GM19438 (cell line): ENCODE results near the gene RHBDD2.
"Not testable (repeated sequence)": the region's sequence is repeated elsewhere in the genome, so short reads cannot be mapped to it uniquely, and the experiment has no call there.

Source experiments
- ATAC-seq: cut with Tn5 transposase; IDR thresholded peaks from one replicate; pipeline ENCODE4 v1.9.1; 2021; ENCODE audit warnings: low read depth; ENCODE audit not compliant: unreplicated experiment

The RHBDD2 gene

DNA sequence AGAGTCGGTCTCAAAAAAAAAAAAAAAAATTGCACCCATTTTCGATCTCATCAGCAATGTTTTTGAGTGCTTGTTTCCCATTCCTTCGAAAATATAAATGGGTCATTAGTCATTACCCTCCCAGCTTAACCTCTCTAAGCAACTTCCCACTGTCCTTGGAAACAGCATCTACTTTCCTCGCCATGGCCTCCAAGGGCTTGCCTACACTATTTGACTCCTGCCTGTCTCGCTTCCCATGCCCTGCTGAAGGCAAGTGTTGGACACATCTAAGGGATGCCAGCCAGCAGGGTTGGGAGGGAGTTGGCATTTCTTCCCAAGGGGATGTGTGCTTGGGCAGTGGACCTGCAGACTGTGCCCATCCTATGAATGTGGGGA, 12.7 kb upstream of the RHBDD2 start:
- ATAC-seq: no peak

DNA sequence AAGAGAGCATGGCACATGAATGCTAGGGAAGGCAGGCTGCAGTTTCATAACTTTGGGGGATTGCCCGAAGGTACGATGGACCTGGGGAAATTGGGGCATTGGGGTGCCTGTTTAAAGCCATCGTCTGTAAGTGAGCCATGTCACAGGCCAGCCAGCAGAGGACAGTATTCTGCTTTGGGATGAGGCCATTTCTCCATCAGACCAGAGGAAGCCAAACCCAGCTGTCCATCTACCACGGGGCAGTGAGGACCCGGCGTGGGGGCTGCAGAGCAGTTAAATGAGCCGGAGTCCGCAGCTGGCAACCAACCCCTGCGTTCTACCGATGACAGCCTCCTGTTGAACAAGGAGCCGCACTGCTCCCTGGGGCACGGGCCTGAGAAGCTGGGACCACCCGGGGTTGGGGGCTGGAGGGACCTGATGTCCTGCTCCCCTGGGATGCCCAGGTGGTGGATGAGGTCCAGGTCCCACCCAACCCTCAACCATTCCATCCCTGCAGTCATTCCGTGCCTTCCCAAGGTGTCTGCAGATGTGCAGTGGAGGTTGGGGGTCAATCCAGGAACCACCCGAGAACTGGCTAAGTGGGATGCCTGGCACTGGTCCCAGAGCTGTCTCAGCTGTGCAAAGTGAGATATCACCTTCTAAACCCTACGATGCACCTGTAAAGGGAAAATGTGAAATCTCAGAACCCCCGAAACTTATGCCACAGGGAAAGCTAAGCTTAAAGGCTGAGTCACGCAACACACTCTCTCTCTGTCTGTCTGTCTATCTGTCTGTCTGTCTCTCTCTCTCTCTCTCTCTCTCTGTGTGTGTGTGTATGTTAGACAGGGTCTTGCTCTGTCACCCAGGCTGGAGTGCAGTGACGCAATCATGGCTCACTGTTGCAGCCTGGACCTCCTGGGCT, 12.1 kb upstream of the RHBDD2 start:
- ATAC-seq: no peak

GRCh38 chr7:75867390-75867717, 11.5 kb upstream of the RHBDD2 start:
- ATAC-seq: no peak

DNA sequence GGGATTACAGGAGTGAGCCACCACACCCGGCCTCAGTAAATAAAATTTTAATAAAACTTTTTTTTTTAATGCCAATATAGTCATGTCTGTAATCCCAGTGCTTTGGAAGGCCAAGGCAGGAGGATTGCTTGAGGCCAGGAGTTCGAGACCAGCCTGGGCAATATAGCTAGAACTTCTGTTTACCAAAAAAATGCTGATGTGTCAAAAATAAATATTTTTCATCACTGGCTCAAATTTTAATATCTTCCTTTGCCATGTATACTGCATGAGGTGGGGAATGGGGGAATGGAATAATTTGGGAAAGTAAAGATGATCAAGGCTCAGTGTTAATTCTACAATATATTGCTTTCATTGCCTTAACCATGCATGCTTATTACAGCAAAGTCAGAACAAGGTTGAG, 10.7 kb upstream of the RHBDD2 start:
- no peak for ATAC-seq

DNA sequence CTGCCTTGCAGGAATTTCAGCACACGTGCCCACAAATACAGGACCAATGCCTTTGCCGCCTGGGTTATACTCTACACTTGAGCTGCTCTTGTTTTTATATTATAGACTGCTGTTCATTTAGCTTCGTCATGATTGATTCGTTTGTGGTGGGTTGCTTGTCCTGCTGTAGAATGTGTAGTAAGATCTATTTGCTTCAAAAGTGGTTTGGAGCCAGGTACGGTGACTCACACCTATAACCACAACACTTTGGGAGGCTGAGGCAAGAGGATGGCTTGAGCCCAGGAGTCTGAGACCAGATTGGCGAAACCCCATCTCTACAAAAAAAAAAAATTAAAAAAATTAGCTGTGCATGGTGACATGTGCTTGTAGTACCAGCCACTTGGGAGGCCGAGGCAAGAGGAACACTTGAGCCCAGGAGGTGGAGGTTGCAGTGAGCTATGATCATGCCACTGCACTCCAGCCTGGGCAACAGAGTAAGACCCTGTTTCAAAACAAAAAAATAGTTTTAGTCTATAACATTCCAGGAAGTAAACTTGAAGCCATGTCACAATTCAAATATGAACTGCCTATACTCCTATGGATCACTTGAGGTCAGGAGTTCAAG, 9.0 kb upstream of the RHBDD2 start:
- no peak for ATAC-seq

DNA sequence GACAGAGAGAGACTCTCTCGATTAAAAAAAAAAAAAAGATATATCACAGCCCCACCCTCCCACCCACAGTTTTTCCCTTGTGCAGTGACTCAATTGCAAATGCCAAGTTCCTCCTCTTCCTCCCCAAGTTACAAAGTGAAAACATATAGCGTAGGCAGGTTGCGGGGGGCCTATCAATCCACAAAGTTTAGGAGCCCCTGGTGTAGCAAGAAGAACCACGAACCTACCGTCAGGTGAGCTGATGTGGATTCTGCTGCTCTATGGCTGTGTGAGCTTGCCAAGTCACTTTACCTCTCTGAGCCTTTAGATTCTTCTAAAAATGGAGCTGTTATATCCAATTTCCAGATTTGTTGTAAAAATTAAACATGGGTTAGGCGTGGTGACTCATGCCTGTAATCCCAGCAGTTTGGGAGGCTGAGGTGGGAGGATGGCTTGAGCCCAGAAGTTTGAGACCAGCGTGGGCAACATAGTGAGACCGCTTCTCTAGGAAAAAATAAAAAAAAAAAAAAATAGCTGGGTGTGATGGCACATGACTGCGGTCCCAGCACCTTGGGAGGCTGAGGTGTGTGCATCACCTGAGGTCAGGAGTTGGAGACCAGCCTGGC, 8.2 kb upstream of the RHBDD2 start:
- ATAC-seq: no peak

DNA sequence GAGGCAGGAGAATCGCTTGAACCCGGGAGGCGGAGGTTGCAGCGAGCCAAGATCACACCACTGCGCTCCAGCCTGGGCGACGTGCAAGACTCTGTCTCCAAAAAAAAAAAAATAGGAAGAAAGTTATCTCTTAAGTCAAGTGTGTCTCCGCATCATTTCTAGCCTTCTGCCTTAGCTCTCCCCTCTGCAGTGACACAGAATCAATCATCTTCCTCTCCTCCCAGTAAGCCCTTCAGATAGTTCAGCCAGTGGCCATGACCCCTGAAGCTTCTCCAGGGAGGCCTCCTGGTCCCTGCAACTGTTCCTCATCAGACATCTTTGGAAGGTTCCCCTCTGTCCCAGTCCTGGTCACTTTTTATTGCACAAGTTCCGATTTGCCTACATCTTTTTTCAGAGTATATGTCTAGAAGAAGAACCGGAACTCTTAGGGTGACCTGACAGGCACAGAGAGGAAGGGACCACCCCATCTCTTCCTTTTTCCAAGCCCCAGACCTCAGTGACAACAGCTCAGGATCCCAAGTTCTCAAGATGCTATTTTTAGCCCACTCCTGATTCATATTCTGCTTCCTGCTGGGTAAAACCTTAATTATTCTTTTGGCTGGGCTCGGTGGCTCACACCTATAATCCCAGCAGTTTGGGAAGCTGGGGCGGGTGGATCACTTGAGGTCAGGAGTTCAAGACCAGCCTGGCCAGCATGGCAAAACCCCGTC, 6.6 kb upstream of the RHBDD2 start:
- ATAC-seq: no peak

GRCh38 chr7:75874180-75874579, 4.7 kb upstream of the RHBDD2 start:
- ATAC-seq: not testable (repeated sequence)

DNA sequence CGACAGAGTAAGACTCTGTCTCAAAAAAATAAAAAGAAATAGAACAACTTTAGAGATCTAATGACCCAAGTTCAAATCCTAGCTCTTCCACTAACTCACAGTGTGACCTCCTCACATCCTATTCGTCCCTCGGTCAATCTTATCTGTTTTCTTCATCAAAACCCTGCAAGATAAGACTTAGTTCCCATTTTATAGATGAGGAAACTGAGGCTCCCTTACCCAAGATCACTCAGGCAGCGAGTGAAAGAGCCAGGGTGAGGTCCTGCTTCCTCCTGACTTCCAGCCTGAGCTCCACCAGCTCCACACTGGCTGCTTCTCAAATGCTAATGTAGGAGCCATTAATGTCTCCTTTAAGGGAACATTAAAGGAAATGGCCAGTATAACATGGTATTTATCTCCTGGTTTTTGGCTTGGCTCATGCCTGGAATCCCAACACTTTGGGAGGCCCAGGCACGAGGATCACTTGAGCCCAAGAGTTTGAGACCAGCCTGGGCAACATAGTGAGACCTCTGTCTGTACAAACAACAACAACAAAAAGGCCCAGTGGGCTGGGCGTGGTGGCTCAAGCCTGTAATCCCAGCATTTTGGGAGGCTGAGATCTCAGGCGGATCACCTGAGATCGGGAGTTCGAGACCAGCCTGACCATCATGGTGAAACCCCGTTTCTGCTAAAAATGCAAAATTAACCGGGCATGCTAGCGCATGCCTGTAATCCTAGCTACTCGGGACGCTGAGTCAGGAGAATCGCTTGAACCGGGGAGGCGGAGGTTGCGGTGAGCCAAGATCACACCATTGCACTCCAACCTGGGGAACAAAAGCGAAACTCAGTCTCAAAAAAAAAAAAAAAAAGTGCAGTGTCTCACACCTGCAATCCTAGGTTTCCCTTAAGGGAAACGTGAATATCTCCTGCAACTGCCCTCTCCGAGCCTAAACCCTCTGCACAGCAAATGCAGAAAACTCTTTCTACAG, 3.4 kb upstream of the RHBDD2 start:
- no peak for ATAC-seq

GRCh38 chr7:75876126-75876881, 2.5 kb upstream of the RHBDD2 start:
- no peak for ATAC-seq

- peak; percentile 31 for ATAC-seq
Observed at GRCh38 chr7:75878312-75878768, 494 bp upstream of the RHBDD2 start.

DNA sequence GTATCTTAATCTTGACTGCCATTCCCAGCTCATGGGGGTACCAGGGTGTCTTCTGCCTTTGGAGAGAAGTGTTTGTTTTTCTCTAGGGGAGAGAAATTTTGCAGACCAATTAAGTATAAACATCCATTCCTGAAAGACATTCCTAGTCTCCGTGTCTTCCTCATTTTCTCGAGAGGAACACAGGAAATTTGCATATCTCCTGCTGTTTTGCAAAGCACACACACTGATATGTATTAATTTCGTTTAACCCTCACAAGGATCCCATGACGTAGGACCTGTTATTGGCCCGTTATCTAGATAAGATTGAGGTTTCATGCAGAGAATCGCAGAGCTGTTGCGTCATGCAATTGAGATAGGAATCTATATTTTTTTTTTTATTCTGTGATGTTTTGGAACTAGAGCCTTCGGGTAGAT, 944 bp downstream of the RHBDD2 start:
- ATAC-seq: no peak

DNA sequence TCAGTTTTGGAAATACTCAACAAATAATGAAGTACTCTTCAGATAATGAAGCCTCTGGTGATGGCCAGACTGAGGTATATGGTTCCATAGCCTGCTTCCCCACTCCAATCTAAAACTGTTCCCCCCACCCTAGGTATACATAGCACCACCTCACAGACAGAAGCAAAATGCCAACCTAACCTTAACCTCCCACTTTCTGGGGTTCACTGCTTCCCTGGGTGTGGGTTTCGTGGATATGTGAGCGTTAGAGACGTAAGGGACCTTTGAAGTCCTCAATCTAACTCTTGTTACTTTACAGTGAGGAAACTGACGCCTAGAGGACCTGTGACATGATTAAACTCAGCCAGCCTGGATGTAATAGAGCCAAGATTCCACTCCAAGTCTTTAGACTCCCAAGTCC, 1.4 kb downstream of the RHBDD2 start:
- no peak for ATAC-seq

- ATAC-seq: no peak
Observed at GRCh38 chr7:75881436-75882095, 2.7 kb downstream of the RHBDD2 start.

DNA sequence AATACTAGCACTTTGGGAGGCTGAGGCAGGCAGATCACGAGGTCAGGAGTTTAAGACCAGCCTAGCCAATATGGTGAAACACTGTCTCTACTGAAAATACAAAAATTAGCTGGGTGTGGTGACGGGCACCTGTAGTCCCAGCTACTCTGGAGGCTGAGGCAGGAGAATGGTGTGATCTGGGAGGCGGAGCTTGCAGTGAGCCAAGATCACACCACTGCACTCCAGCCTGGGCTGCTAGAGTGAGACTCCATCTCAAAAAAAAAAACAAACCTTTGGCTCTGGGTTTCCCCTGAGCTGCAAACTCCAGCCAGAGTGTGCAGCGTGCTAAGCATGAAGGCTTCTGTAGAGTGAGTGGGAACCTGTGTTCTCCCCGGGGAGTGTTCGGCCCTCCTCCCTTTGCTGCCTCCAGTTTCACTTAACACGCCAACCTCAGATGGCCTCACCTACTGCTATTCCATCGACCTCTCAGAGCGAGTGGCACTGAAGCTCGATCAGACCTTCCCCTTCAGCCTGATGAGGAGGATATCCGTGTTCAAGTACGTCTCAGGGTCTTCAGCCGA, 4.5 kb downstream of the RHBDD2 start:
- ATAC-seq: not testable (repeated sequence)

DNA sequence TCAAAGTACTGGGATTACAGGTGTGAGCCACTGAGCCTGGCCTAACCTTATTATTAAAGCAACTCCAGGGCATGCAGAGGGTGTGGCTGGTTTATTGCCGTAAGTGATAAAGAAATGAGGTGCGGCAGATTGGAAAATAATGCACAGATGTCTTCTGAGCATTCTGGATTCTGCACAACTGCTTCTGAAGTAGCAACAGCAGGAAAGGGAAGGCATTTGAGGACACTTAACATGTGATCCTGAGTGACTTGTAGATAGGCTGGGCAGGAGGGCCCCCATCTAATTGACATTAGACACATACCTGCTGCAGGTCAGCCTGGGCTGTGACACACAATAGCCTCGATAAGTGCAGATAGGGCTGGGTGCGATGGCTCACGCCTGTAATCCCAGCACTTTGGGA, 5.6 kb downstream of the RHBDD2 start:
- no peak for ATAC-seq

DNA sequence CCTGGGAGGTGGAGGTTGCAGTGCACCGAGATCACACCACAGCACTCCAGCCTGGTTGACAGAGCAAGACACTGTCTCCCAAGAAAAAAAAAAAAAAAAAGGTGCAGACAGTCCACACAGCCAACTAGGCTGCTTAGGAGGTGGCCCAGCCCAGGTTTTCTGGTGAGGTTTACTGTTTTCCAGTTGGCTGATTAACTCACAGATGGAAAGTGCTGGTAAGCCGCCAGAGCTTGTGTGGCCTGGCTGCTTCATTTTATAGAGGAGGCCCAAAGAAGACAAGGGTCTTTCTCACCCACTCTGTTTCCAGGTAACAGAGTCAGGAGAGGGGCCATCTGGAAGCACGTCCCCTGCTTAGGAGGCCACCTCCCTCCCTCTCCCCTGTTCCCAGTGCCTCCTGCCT, 6.2 kb downstream of the RHBDD2 start:
- no peak for ATAC-seq

GRCh38 chr7:75887669-75888369, 9.0 kb downstream of the RHBDD2 start:
- no peak for ATAC-seq
